HCT116 (cell line): Measurements from ENCODE around the gene VPS45. TPM values are rescaled to one million over a fixed set of nuclear protein-coding genes. Genes with fewer than 3 reads are reported as not detected.

Experiments
- ATAC-seq: fragments of 200-7000 bp; cut with Tn5 transposase; 2 replicates; pipeline ENCODE4 v1.9.1; 2020; ENCODE audit warnings: mild to moderate bottlenecking, moderate library complexity
- BruUV-seq: library from RNA; stranded (reverse); fragments of 400-500 nt; replicated peaks from 2 replicates; lab custom pipeline; 2021; lab: Mats Ljungman, UMichigan
- CTCF ChIA-PET: fragments of 300-600 bp; sonication (Branson Sonifier 250); formaldehyde crosslinking; loops from one replicate; lab custom pipeline; 2021; ENCODE audit warnings: antibody characterized with exemption; lab: Charles Lee
- POLR2A ChIA-PET: fragments of 300-600, 350-600 bp; sonication (Branson Sonifier 250); formaldehyde crosslinking; loops from one replicate; lab custom pipeline; 2021; ENCODE audit warnings: antibody characterized with exemption; lab: Charles Lee
- RAD21 ChIA-PET, 2 experiments: fragments of 300-600 bp; sonication (Branson Sonifier 250); formaldehyde crosslinking; loops; one replicate each; lab custom pipeline; 2023; ENCODE audit warnings: low total read pairs in 2 of 2; ENCODE audit not compliant: uncharacterized antibody in 2 of 2, unreplicated experiment in 2 of 2, low non-redundant PET in 1 of 2; lab: Charles Lee
- DNase-seq: peaks from one replicate; pipeline ENCODE4 v3.0.0-alpha.2; 2010; ENCODE audit warnings: low read depth, low spot score
- H2AFZ ChIP-seq: fragments of 200-600 bp; shearing (Covaris generic), sonication (generic); 2 replicates; pipeline ENCODE4 v1.6.1; 2017; ENCODE audit warnings: low read depth, mixed run types, mixed read lengths, antibody characterized with exemption, low read length; ENCODE audit not compliant: poor library complexity, severe bottlenecking
- H3K27ac ChIP-seq: 2 replicates; pipeline ENCODE4 v1.5.1; 2012; ENCODE audit warnings: low read depth, low read length
- H3K27me3 ChIP-seq: fragments of 200-600 bp; sonication (generic); 2 replicates; pipeline ENCODE4 v1.6.1; 2016; ENCODE audit warnings: mixed run types, low read length, mixed read lengths; ENCODE audit not compliant: insufficient read depth
- H3K36me3 ChIP-seq, 2 experiments: fragments of 200-500 bp in 1 of 2; fragments of 200-600 bp in 1 of 2; sonication (Bioruptor generic) in 1 of 2; sonication (generic) in 1 of 2; 2 replicates each; pipeline versions ENCODE4 v1.5.1 to v1.6.1; 2014 to 2016; ENCODE audit warnings: low read length in 2 of 2, inconsistent platforms in 1 of 2, mixed read lengths in 1 of 2, mixed run types in 1 of 2; ENCODE audit not compliant: insufficient read depth in 2 of 2, control insufficient read depth in 1 of 2
- H3K4me1 ChIP-seq, 2 experiments: fragments of 200-600 bp in 1 of 2; sonication (generic) in 1 of 2; 2 replicates each; pipeline versions ENCODE4 v1.5.1 to v1.6.1; 2012 to 2017; ENCODE audit warnings: low read length in 2 of 2, inconsistent platforms in 1 of 2, mild to moderate bottlenecking in 1 of 2, mixed read lengths in 1 of 2, mixed run types in 1 of 2, moderate library complexity in 1 of 2; ENCODE audit not compliant: insufficient read depth in 2 of 2, control insufficient read depth in 1 of 2
- H3K4me2 ChIP-seq: fragments of 200-600 bp; sonication (generic); 2 replicates; pipeline ENCODE4 v1.6.1; 2017; ENCODE audit warnings: mixed run types, low read length, mixed read lengths
- H3K4me3 ChIP-seq, 2 experiments: fragments of 200-600 bp in 1 of 2; sonication (generic) in 1 of 2; replicated peaks in 1 of 2; 2 replicates each; pipeline ENCODE4 v1.5.1; 2011 to 2016; ENCODE audit warnings: low read length in 2 of 2, control low read depth in 1 of 2, low read depth in 1 of 2, mild to moderate bottlenecking in 1 of 2, mixed read lengths in 1 of 2, mixed run types in 1 of 2
- H3K79me2 ChIP-seq: fragments of 200-600 bp; sonication (generic); 2 replicates; pipeline ENCODE4 v1.6.1; 2017; ENCODE audit warnings: mild to moderate bottlenecking, mixed run types, low read length, moderate library complexity, mixed read lengths; ENCODE audit not compliant: insufficient read depth
- H3K9ac ChIP-seq: fragments of 200-600 bp; sonication (generic); 2 replicates; pipeline ENCODE4 v1.6.1; 2016; ENCODE audit warnings: low read length, mixed read lengths
- H3K9me2 ChIP-seq: fragments of 200-600 bp; sonication (generic), shearing (Covaris generic); 2 replicates; pipeline ENCODE4 v1.6.1; 2017; ENCODE audit warnings: mixed run types, mild to moderate bottlenecking, moderate library complexity; ENCODE audit not compliant: insufficient read depth
- H3K9me3 ChIP-seq, 2 experiments: fragments of 200-500 bp in 1 of 2; fragments of 200-600 bp in 1 of 2; sonication (Bioruptor generic) in 1 of 2; sonication (generic) in 1 of 2; 2 replicates each; pipeline ENCODE4 v1.6.1; 2014 to 2017; ENCODE audit warnings: low read length in 2 of 2, mixed read lengths in 2 of 2, inconsistent platforms in 1 of 2, low read depth in 1 of 2, mild to moderate bottlenecking in 1 of 2, mixed run types in 1 of 2, moderate library complexity in 1 of 2; ENCODE audit not compliant: control insufficient read depth in 1 of 2, insufficient read depth in 1 of 2
- H4K20me1 ChIP-seq: fragments of 200-600 bp; sonication (generic), shearing (Covaris generic); 2 replicates; pipeline ENCODE4 v1.6.1; 2017; ENCODE audit warnings: mixed run types, mild to moderate bottlenecking, moderate library complexity; ENCODE audit not compliant: insufficient read depth
- CBX3 ChIP-seq: IDR thresholded peaks from 2 replicates; pipeline ENCODE4 v1.6.1; 2012; ENCODE audit warnings: low read depth
- ELF1 ChIP-seq: IDR thresholded peaks from 2 replicates; pipeline ENCODE4 v1.6.1; 2012; ENCODE audit warnings: low read depth, borderline replicate concordance
- EZH2 ChIP-seq: fragments of 200-600 bp; sonication (generic); IDR thresholded peaks from 2 replicates; pipeline ENCODE4 v1.6.1; 2017; ENCODE audit warnings: antibody characterized with exemption, mixed run types
- FOSL1 ChIP-seq: IDR thresholded peaks from 2 replicates; pipeline ENCODE4 v1.6.1; 2012; ENCODE audit warnings: low read depth
- JUND ChIP-seq: IDR thresholded peaks from 2 replicates; pipeline ENCODE4 v1.6.1; 2012
- SIN3A ChIP-seq: IDR thresholded peaks from 2 replicates; pipeline ENCODE4 v1.6.1; 2012; ENCODE audit warnings: low read depth
- TCF7L2 ChIP-seq: IDR thresholded peaks from 2 replicates; pipeline ENCODE4 v1.7.0; 2011; ENCODE audit warnings: borderline replicate concordance, inconsistent platforms; ENCODE audit not compliant: insufficient read depth, insufficient read length; ENCODE audit errors: extremely low read depth
- ZNF274 ChIP-seq: fragments of 200-500 bp; sonication (Bioruptor generic); IDR thresholded peaks from 2 replicates; pipeline ENCODE4 v1.6.1; 2014; ENCODE audit warnings: mild to moderate bottlenecking, low read depth, low read length, inconsistent platforms
- intact Hi-C: fragments of 100-400 bp; cut with micrococcal nuclease; formaldehyde crosslinking; loops from 2 replicates; pipeline ENCODE4 v1.10.0; 2022
- total RNA-seq: library from RNA; stranded (reverse); gene quantifications from one replicate; pipeline ENCODE4 v1.2.1, GENCODE V29; 2021; ENCODE audit not compliant: unreplicated experiment

VPS45 gene
- total RNA-seq, 1 experiment from 2014 or later = 28.1 TPM

GRCh38 chr1:150127464-150127863 lies 59.9 kb downstream of the VPS45 start:
- H3K27me3 ChIP-seq = no peaks in the 10 kb centered on the region
- no peak for TF ChIP-seq ZNF274
- TF ChIP-seq EZH2 = no peak
- no peak for TF ChIP-seq TCF7L2
- no peak for TF ChIP-seq CBX3
- no peak for TF ChIP-seq ELF1
- TF ChIP-seq, all 23 proteins: peak for 0
- Histone ChIP-seq H4K20me1 (no peaks in the 10 kb centered on the region), H2AFZ (no peak overlapping the region), H3K9ac (no peak overlapping the region), H3K79me2 (no peaks in the 10 kb centered on the region), H3K9me3 (no peaks in the 10 kb centered on the region), H3K27ac (no peak overlapping the region), H3K4me1 (peaks cover 11 to 18% of the 10 kb centered on the region in 2 experiments), H3K4me3 (no peak overlapping the region), H3K36me3 (no peaks in the 10 kb centered on the region), H3K9me2 (no peaks in the 10 kb centered on the region), H3K4me2 (peak overlapping the region; percentile 48)
- CTCF ChIA-PET = interaction anchor here (2.7 kb wide), 1 partner anchor 60 kb away, joined by 6 read pairs; no protein-coding TSS in a partner anchor
- BruUV-seq = no TSS peak
- DNase-seq (no peak), ATAC-seq (no peak)
- RAD21 ChIA-PET = no interaction called here
- POLR2A ChIA-PET = no interaction called here
- intact Hi-C loops = no loop called here

GRCh38 chr1:150127868-150128267 lies 60.3 kb downstream of the VPS45 start:
- DNase-seq = no peak
- no peaks in the 10 kb centered on the region for H3K9me3 ChIP-seq
- no peak overlapping the region for H3K4me3 ChIP-seq
- BruUV-seq = no TSS peak
- RAD21 ChIA-PET = no interaction called here
- intact Hi-C loops = no loop called here
- H4K20me1 ChIP-seq = no peaks in the 10 kb centered on the region
- no peak overlapping the region for H3K9ac ChIP-seq
- no peak for ATAC-seq
- H2AFZ ChIP-seq = no peak overlapping the region
- peak; percentile 53; the same call in 1 of the 2 replicates for TF ChIP-seq FOSL1
- TF ChIP-seq SIN3A = no peak
- TF ChIP-seq JUND = peak; percentile 33; the same call in 1 of the 2 replicates
- TF ChIP-seq, all 23 proteins: peak for 2
- Histone ChIP-seq H3K27me3 (no peaks in the 10 kb centered on the region), H3K4me2 (peak overlapping the region; percentile 48), H3K36me3 (no peaks in the 10 kb centered on the region), H3K79me2 (no peaks in the 10 kb centered on the region), H3K27ac (no peak overlapping the region), H3K4me1 (peaks cover 11 to 21% of the 10 kb centered on the region in 2 experiments), H3K9me2 (no peaks in the 10 kb centered on the region)
- POLR2A ChIA-PET = no interaction called here
- CTCF ChIA-PET = interaction anchor here (2.7 kb wide), 1 partner anchor 59 kb away, joined by 6 read pairs; no protein-coding TSS in a partner anchor
